A549 (cell line): ENCODE results near the gene UFC1.

Experiments used
- BHLHE40 ChIP-seq: IDR thresholded peaks from 2 replicates; pipeline ENCODE4 v1.6.1; 2012; ENCODE audit warnings: low read depth, low read length, inconsistent platforms
- HOXB13 ChIP-seq: fragments of 250-450 bp; sonication (Bioruptor Pico); IDR thresholded peaks from 2 replicates; pipeline ENCODE4 v1.5.0; 2020; ENCODE audit warnings: low read depth, mild to moderate bottlenecking, moderate library complexity
- TF ChIP-seq, protein P1 (sequence below): fragments of >200 bp; sonication (Bioruptor Twin); formaldehyde crosslinking; IDR thresholded peaks from 3 replicates; pipeline ENCODE4 v1.5.1; 2016
- TF ChIP-seq, protein P2 (sequence below): IDR thresholded peaks from 2 replicates; pipeline ENCODE4 v1.6.1; 2012

DNA sequence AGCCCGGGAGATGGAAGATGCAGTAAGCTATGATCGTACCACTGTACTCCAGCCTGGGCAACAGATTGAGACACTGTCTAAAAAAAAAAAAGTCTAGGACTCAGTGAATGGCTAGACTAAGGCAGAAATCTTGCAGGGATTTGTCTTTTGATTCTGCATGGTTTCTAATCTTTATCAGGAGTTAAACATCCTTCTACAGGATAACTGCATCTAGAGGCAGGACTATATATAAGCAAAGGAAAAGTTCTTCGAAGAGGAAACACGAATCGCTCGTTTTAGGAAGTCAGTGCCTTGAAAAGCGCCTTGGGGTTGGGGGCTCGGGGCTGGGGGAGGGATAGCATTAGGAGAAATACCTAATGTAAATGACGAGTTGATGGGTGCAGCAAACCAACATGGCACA, 602 bp upstream of the UFC1 start:
- TF ChIP-seq BHLHE40: no peak
- TF ChIP-seq, protein P1, sequence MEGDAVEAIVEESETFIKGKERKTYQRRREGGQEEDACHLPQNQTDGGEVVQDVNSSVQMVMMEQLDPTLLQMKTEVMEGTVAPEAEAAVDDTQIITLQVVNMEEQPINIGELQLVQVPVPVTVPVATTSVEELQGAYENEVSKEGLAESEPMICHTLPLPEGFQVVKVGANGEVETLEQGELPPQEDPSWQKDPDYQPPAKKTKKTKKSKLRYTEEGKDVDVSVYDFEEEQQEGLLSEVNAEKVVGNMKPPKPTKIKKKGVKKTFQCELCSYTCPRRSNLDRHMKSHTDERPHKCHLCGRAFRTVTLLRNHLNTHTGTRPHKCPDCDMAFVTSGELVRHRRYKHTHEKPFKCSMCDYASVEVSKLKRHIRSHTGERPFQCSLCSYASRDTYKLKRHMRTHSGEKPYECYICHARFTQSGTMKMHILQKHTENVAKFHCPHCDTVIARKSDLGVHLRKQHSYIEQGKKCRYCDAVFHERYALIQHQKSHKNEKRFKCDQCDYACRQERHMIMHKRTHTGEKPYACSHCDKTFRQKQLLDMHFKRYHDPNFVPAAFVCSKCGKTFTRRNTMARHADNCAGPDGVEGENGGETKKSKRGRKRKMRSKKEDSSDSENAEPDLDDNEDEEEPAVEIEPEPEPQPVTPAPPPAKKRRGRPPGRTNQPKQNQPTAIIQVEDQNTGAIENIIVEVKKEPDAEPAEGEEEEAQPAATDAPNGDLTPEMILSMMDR: no peak
- TF ChIP-seq HOXB13: no peak
- TF ChIP-seq, protein P2, sequence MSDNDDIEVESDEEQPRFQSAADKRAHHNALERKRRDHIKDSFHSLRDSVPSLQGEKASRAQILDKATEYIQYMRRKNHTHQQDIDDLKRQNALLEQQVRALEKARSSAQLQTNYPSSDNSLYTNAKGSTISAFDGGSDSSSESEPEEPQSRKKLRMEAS: no peak
